GM06990 (cell line): Measurements from ENCODE around the gene PRAC2.

Source experiments
- DNase-seq: peaks from one replicate; pipeline ENCODE4 v3.0.0-alpha.2; 2011; ENCODE audit not compliant: insufficient read length; ENCODE audit errors: extremely low read depth
- H3K27me3 ChIP-seq: replicated peaks from 2 replicates; pipeline ENCODE4 v1.6.0; 2011; ENCODE audit warnings: low read length; ENCODE audit not compliant: control insufficient read depth, insufficient read depth
- H3K36me3 ChIP-seq: 2 replicates; pipeline ENCODE4 v1.5.1; 2011; ENCODE audit warnings: low read length; ENCODE audit not compliant: control insufficient read depth, insufficient read depth
- H3K4me3 ChIP-seq: replicated peaks from 2 replicates; pipeline ENCODE4 v1.5.1; 2011; ENCODE audit warnings: low read depth, mild to moderate bottlenecking, control low read depth, low read length
- TF ChIP-seq, protein P1 (sequence below): IDR thresholded peaks from 2 replicates; pipeline ENCODE4 v1.5.1; 2011; ENCODE audit warnings: low read length, control low read depth, mild to moderate bottlenecking, inconsistent platforms; ENCODE audit not compliant: insufficient read depth, poor library complexity, severe bottlenecking

The PRAC2 gene

DNA sequence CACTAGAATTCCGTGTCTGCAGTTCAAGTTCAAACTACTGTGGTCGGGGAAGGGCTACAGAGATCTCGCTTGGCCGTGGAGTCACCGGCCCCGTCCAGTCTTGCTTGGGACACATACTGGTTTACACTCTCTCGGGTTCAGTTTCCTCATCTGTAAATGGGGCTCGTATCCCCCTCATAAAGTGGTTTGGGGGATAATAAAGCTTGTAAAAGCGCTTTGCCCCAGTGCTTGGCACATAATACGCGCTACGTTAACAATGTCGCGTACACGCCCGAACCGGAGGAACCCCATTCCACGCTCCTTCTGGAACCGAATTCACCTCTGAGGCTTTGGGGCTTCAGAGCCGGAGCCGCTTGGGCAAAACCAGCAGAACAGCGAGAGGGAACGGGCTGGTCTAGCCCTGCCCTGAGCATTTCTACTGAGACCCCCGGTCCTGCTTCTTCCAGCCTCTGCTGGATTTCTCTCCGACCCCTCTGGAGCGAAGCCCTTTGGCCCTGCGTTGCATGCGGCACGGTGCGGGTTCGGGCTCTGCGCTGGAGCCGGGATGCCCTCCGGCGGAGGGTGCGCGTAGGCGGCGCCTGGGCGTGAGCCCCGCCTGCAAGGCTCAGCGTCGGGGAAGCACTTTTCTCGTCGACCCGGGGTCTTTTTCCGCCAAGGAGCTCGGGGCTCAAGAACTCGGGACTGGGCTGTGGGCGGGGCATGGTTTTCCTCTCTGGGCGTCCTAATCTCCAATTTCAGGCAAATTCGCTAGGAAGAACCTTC is 31.7 kb downstream of the PRAC2 start:
- Histone ChIP-seq H3K27me3 (peaks cover 11% of the 10 kb centered on the region), H3K4me3 (no peak overlapping the region), H3K36me3 (no peaks in the 10 kb centered on the region)
- TF ChIP-seq, protein P1, sequence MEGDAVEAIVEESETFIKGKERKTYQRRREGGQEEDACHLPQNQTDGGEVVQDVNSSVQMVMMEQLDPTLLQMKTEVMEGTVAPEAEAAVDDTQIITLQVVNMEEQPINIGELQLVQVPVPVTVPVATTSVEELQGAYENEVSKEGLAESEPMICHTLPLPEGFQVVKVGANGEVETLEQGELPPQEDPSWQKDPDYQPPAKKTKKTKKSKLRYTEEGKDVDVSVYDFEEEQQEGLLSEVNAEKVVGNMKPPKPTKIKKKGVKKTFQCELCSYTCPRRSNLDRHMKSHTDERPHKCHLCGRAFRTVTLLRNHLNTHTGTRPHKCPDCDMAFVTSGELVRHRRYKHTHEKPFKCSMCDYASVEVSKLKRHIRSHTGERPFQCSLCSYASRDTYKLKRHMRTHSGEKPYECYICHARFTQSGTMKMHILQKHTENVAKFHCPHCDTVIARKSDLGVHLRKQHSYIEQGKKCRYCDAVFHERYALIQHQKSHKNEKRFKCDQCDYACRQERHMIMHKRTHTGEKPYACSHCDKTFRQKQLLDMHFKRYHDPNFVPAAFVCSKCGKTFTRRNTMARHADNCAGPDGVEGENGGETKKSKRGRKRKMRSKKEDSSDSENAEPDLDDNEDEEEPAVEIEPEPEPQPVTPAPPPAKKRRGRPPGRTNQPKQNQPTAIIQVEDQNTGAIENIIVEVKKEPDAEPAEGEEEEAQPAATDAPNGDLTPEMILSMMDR: no peak
- DNase-seq: no peak

DNA sequence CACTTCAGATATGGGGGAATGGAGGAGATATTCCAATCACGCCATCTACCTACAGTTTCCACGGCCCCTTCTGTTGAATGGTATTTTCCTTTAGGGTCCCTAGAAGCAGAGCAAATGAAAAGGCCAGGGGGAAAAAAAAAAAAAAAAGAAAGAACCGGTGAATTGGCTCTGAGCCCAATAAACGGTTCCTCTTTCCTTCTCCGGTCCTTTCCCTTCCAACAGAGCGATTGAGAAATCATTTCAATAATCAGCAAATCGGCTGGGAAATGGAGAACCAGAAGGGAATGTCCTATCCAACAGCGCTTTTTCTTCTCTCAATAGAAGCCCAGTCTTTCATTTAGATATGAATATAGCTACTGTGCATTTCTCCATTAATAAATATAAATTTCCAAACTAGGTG is 32.4 kb downstream of the PRAC2 start:
- Histone ChIP-seq H3K27me3 (peaks cover 11% of the 10 kb centered on the region), H3K4me3 (no peak overlapping the region), H3K36me3 (no peaks in the 10 kb centered on the region)
- no peak for DNase-seq
- TF ChIP-seq, protein P1: no peak

DNA sequence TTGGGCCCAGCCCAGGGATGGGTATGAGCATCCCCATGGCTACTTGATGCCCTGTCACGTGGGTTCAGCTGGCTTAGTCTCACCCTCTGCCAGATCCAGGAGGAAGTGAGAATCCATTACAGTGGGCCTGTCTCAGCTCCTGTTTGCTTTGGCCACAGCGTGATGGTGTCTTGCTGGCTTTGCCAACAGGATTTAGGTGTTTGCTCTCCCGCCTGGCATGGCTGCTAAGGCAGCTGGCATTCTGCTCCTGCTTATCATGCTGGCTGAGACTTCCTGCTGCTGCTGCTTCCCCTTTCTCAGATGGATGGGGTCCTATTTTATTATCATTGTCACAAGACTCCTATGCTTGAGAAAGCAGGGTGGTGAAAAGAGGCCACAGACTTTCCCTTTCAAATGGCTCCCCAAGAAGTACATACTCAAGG is 33.9 kb downstream of the PRAC2 start:
- H3K27me3 ChIP-seq: peaks cover 11% of the 10 kb centered on the region
- H3K4me3 ChIP-seq: no peak overlapping the region
- H3K36me3 ChIP-seq: no peaks in the 10 kb centered on the region
- DNase-seq: no peak
- TF ChIP-seq, protein P1: no peak

DNA sequence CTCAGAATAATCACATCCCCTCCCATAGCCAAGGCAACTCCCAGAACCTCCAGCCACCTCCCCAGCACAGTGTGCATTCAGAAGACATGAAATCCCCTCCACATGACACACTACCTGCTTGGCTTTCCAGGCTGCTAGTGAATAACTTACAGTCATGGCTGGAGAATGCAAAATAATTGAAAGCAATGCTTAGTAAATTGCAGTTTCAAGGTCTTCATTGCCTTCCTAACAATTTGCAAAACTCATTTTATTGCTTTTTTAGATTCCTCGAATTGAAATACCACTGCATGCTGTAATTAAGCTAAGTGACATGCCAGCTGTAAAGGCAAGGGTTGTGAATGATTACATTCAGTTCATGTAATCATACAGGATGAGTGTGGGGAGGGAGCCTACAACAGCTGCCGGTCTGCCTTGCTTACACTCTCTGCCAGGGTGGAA is 34.6 kb downstream of the PRAC2 start:
- Histone ChIP-seq H3K36me3 (no peaks in the 10 kb centered on the region), H3K27me3 (peaks cover 11% of the 10 kb centered on the region), H3K4me3 (no peak overlapping the region)
- DNase-seq: no peak
- TF ChIP-seq, protein P1: no peak

DNA sequence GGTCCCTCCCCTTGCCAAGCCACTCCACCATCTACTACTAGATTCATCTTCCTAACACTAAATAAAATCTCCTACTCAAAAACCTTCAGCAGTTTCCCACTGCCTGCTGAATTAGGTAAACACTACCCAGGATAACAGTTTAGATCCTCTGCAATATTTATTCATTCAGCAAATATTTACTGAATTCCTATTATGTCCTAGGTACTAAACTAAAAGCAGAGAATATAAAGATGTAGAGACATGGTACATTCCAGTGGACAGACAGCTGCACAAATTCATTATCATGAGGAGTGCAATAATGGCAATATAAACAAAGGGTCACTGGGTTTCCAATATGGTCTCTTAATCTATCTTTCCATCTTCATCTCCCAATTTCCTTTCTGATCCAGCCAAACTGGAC is 36.3 kb downstream of the PRAC2 start:
- no peak overlapping the region for H3K4me3 ChIP-seq
- no peaks in the 10 kb centered on the region for H3K36me3 ChIP-seq
- TF ChIP-seq, protein P1: no peak
- peaks cover 9% of the 10 kb centered on the region for H3K27me3 ChIP-seq
- DNase-seq: no peak
